GM21528 (cell line): Measurements from ENCODE around the gene SYPL1.
A peak's percentile ranks its signal among the peaks of the same experiment; 100 is the strongest.

Source experiments
- ATAC-seq: cut with Tn5 transposase; IDR thresholded peaks from one replicate; pipeline ENCODE4 v1.9.1; 2021; ENCODE audit warnings: mild to moderate bottlenecking, moderate library complexity; ENCODE audit not compliant: unreplicated experiment, low FRiP score

SYPL1 gene

GRCh38 chr7:106098889-106099288 lies 13.2 kb downstream of the SYPL1 start:
- ATAC-seq = no peak

GRCh38 chr7:106095634-106096033 lies 16.5 kb downstream of the SYPL1 start:
- no peak for ATAC-seq

- no peak for ATAC-seq
Observed at GRCh38 chr7:106094780-106095179, 17.3 kb downstream of the SYPL1 start.

GRCh38 chr7:106092204-106092603 lies 19.9 kb downstream of the SYPL1 start:
- no peak for ATAC-seq

- peak; percentile 89 for ATAC-seq
Observed at GRCh38 chr7:106089647-106090046, 22.5 kb downstream of the SYPL1 start.

- ATAC-seq = no peak
Observed at GRCh38 chr7:106088014-106088413, 24.1 kb downstream of the SYPL1 start.

GRCh38 chr7:106086062-106086461 lies 26.1 kb downstream of the SYPL1 start:
- ATAC-seq = no peak

- ATAC-seq = no peak
Observed at GRCh38 chr7:106085015-106085414, 27.1 kb downstream of the SYPL1 start.

- no peak for ATAC-seq
Observed at GRCh38 chr7:106083717-106084116, 28.4 kb downstream of the SYPL1 start.

GRCh38 chr7:106082087-106082854 lies 29.8 kb downstream of the SYPL1 start:
- ATAC-seq = no peak

- no peak for ATAC-seq
Observed at GRCh38 chr7:106080300-106080987, 31.7 kb downstream of the SYPL1 start.

GRCh38 chr7:106076537-106076936 lies 35.6 kb downstream of the SYPL1 start:
- ATAC-seq = no peak

- no peak for ATAC-seq
Observed at GRCh38 chr7:106075937-106076336, 36.2 kb downstream of the SYPL1 start.

- ATAC-seq = no peak
Observed at GRCh38 chr7:106074257-106074656, 37.9 kb downstream of the SYPL1 start.

GRCh38 chr7:106073701-106074100 lies 38.4 kb downstream of the SYPL1 start:
- ATAC-seq = no peak

GRCh38 chr7:106072715-106073091 lies 39.4 kb downstream of the SYPL1 start:
- ATAC-seq = no peak

GRCh38 chr7:106071999-106072714 lies 40.0 kb downstream of the SYPL1 start:
- ATAC-seq = peak; percentile 7

- ATAC-seq = peak; percentile 98
Observed at GRCh38 chr7:106071356-106071998, 40.6 kb downstream of the SYPL1 start.

- ATAC-seq = no peak
Observed at GRCh38 chr7:106070567-106071254, 41.4 kb downstream of the SYPL1 start.

GRCh38 chr7:106070201-106070551 lies 41.9 kb downstream of the SYPL1 start:
- ATAC-seq = no peak
